ENCODE measurements around the gene HIF1A. TPM values are rescaled to one million over a fixed set of nuclear protein-coding genes. Genes with fewer than 3 reads are reported as not detected.

The HIF1A gene
- total and polyA plus RNA-seq, 2 of the 13 experiments (the other 11 are each of a cell fraction or from before 2014, with no cell fraction given), result 41.0 to 126 TPM

GRCh38 chr14:61761959-61762786, 66.9 kb downstream of the HIF1A start, which contains the start of gene SNAPC1 (continued):
- TF ChIP-seq ZNF432 (CRISPR knock-in tag; IDR thresholded peaks at IDR 0.05; ENCODE audit: borderline replicate concordance), result no peak
- TF ChIP-seq TCF12 (IDR thresholded peaks at IDR 0.05), result no peak
- TF ChIP-seq TCF12 (CRISPR knock-in tag; IDR thresholded peaks at IDR 0.05), result no peak
- no peak for TF ChIP-seq TP53 (CRISPR knock-in tag; conservative IDR thresholded peaks at IDR 0.05)
- no peak for TF ChIP-seq PHF5A (CRISPR knock-in tag; IDR thresholded peaks at IDR 0.05; ENCODE audit: low read depth, unreplicated experiment)
- TF ChIP-seq ZNF879 (CRISPR knock-in tag; IDR thresholded peaks at IDR 0.05), result 0 out of 2 replicates have a peak, but pooled peaks have one; percentile 48
- peak; percentile 83 for TF ChIP-seq POLR2G (IDR thresholded peaks at IDR 0.05; ENCODE audit: low read depth, low read length)
- TF ChIP-seq ZNF580 (CRISPR knock-in tag; IDR thresholded peaks at IDR 0.05; ENCODE audit: borderline replicate concordance, low read depth), result peak; percentile 38; the same call in 1 of the 2 replicates
- TF ChIP-seq SP2 (CRISPR knock-in tag; IDR thresholded peaks at IDR 0.05), result peak; percentile 71
- no peak for TF ChIP-seq ZNF746 (CRISPR knock-in tag; IDR thresholded peaks at IDR 0.05)
- TF ChIP-seq CENPT (CRISPR knock-in tag; IDR thresholded peaks at IDR 0.05; ENCODE audit: low read depth), result no peak
- TF ChIP-seq ZNF572 (CRISPR knock-in tag; IDR thresholded peaks at IDR 0.05), result no peak
- no peak for TF ChIP-seq ZC3H4 (CRISPR knock-in tag; IDR thresholded peaks at IDR 0.05; ENCODE audit: borderline replicate concordance)
- TF ChIP-seq HNRNPLL (IDR thresholded peaks at IDR 0.05; ENCODE audit: low read depth, low read length, poor library complexity, severe bottlenecking), result peak; percentile 90
- no peak for TF ChIP-seq ZNF737 (CRISPR knock-in tag; IDR thresholded peaks at IDR 0.05; ENCODE audit: borderline replicate concordance)
- TF ChIP-seq ZNF564 (CRISPR knock-in tag; IDR thresholded peaks at IDR 0.05), result no peak
- TF ChIP-seq ZNF382 (CRISPR knock-in tag; IDR thresholded peaks at IDR 0.05; ENCODE audit: borderline replicate concordance), result no peak
- peak; percentile 93 for TF ChIP-seq GMEB1 (CRISPR knock-in tag; IDR thresholded peaks at IDR 0.05; ENCODE audit: borderline replicate concordance)
- no peak for TF ChIP-seq MAF1 (CRISPR knock-in tag; IDR thresholded peaks at IDR 0.05; ENCODE audit: borderline replicate concordance)
- TF ChIP-seq ZNF234 (CRISPR knock-in tag; conservative IDR thresholded peaks at IDR 0.05), result no peak
- no peak for TF ChIP-seq ZEB1 (IDR thresholded peaks at IDR 0.05; ENCODE audit: insufficient replicate concordance, low read depth)
- TF ChIP-seq ZSCAN29 (CRISPR knock-in tag; conservative IDR thresholded peaks at IDR 0.05), result no peak
- no peak for TF ChIP-seq ZNF850 (CRISPR knock-in tag; conservative IDR thresholded peaks at IDR 0.05)
- no peak for TF ChIP-seq ZNF589 (CRISPR knock-in tag; conservative IDR thresholded peaks at IDR 0.05)
- TF ChIP-seq ZNF33A (CRISPR knock-in tag; IDR thresholded peaks at IDR 0.05; ENCODE audit: borderline replicate concordance), result no peak
- TF ChIP-seq HOXA7 (CRISPR knock-in tag; IDR thresholded peaks at IDR 0.05), result no peak
- no peak for TF ChIP-seq RAD21 (CRISPR knock-in tag; IDR thresholded peaks at IDR 0.05)
- no peak for TF ChIP-seq YEATS4 (CRISPR knock-in tag; IDR thresholded peaks at IDR 0.05; ENCODE audit: borderline replicate concordance)
- no peak for TF ChIP-seq ARNTL (CRISPR knock-in tag; IDR thresholded peaks at IDR 0.05)
- TF ChIP-seq ZNF230 (CRISPR knock-in tag; IDR thresholded peaks at IDR 0.05), result peak; percentile 59; the same call in 1 of the 2 replicates
- no peak for TF ChIP-seq ZKSCAN1 (IDR thresholded peaks at IDR 0.05; ENCODE audit: low read length)
- TF ChIP-seq STAG1 (CRISPR knock-in tag; IDR thresholded peaks at IDR 0.05), result no peak

Data from HepG2 (cell line).